Stimulated activated naive CD4-positive, alpha-beta T cell (primary cell): ENCODE results near the gene FIBCD1.

Experiments used
- DNase-seq, 6 experiments: peaks; one replicate each; lab custom pipeline; 2025; lab: John Stamatoyannopoulos, UW

The FIBCD1 gene

DNA sequence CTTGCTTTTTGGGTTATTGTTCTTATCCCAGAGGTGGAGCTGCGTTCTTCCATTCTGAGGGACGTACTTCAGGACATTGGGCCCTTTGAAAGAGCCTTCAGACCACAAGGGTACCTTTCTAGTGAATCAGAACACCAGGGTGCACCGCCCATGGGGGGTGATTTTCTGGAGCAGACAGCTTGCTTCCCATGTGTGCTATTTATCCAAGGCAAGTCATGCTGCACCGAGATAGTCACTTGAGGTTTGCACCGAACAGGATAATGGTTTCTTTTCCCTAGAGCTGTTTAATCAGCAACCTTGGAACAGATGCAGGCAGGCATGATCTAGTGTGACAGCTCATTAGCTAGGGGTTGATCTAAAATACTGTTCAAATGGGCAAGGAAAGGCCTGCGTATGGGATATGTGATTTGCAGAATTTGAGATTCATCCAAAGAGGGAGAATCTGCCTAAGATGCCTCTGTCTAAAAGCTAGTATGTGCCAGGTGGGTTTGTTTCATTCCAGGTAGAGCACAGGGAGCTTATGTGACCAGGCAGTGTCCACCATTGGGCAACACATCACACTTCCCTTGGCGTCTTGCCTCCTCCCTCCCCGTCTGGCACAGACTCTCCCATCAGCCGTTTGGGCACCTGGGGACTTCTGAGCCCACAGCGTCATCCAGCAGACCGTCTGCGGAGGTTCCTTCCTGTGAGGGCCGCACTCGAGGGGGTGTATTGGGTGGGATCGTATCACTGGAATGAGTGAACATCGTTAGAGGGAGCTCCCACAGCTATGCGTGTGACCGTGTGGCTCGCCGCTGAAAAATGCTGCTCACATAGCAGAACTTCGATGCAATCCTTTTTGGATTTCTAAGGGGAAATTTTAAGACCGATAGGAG lies 80.9 kb downstream of the FIBCD1 start:
- no peak for DNase-seq

DNA sequence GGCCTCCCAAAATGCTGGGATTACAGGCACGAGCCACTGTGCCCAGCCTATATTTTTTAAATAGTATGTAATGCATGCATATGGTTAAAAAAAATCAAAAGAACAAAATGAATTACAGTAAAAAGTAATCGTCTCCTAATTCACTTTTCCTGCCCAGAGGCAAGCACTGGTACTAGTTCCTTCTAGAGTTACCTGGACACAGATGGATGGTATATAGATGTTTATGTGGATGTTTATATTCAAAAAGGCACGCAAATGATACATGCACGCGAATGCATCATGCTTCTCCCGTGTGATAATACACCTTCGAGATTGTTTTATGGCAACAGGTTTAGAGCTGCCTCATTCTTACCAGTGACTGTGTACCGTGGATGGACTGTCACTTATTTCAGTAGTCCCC lies 82.6 kb downstream of the FIBCD1 start:
- DNase-seq: no peak

DNA sequence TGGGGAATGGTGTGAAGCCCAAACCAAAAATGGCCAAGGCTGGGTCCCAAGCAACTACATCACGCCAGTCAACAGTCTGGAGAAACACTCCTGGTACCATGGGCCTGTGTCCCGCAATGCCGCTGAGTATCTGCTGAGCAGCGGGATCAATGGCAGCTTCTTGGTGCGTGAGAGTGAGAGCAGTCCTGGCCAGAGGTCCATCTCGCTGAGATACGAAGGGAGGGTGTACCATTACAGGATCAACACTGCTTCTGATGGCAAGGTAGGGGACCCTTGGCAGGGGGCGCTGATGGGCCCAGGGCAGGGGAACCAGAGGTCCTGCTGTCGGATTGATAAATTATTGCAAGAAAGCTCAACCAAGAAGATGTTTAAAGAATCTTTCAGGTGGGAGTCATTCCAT lies 84.2 kb downstream of the FIBCD1 start:
- no peak for DNase-seq

DNA sequence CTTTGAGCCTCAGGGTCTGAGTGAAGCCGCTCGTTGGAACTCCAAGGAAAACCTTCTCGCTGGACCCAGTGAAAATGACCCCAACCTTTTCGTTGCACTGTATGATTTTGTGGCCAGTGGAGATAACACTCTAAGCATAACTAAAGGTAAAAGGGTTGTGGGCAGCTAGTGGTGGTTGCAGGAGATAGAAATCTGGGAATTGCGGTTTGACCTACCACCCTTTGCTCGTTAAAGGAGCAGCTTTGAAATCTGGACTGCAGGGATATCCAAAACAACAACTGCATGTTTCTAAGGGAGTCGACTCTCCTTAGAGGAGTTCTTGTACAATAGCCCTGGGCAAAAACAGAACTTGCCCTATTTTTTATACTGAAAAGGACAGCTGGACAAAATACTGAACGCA lies 85.0 kb downstream of the FIBCD1 start:
- no peak for DNase-seq

DNA sequence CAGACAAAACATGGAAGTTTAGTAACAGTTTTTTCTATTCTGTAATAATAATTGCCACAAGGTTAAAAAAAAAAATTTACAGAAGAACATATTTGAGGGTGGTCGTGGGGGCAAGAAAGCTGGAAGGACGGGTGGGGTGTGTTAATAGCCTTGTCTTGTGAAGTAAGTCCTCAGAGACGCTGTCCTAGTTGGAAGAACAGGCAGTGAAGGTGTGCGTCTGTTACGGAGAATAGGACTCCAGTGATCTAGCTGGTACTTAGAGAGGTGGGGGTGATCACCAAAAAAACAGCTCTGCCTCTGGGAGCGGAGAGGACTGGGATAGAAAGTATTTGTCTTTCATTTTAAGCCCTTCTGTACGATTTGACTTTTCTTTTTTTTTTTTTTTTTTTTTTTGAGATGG lies 86.2 kb downstream of the FIBCD1 start:
- DNase-seq: no peak
